ENCODE results near the gene CCDC81. TPM values are rescaled to one million over a fixed set of nuclear protein-coding genes. Genes with fewer than 3 reads are reported as not detected.

CCDC81 gene
- total RNA-seq, 1 donor from 2014 or later = 36.5 TPM

- Histone ChIP-seq H3K27me3 (no peaks in the 10 kb centered on the region), H3K4me1 (no peaks in the 10 kb centered on the region), H3K9me3 (no peaks in the 10 kb centered on the region), H3K27ac (no peak overlapping the region), H3K4me3 (no peak overlapping the region), H3K36me3 (no peaks in the 10 kb centered on the region)
- no peak for TF ChIP-seq CTCF (IDR thresholded peaks at IDR 0.05)
- DNase-seq (ENCODE audit: low spot score in 2 of 2) = no peak
- intact Hi-C loops (cut with DNase I) = no loop called here
Observed at GRCh38 chr11:86358720-86359119, 16.0 kb upstream of the CCDC81 start.

DNA sequence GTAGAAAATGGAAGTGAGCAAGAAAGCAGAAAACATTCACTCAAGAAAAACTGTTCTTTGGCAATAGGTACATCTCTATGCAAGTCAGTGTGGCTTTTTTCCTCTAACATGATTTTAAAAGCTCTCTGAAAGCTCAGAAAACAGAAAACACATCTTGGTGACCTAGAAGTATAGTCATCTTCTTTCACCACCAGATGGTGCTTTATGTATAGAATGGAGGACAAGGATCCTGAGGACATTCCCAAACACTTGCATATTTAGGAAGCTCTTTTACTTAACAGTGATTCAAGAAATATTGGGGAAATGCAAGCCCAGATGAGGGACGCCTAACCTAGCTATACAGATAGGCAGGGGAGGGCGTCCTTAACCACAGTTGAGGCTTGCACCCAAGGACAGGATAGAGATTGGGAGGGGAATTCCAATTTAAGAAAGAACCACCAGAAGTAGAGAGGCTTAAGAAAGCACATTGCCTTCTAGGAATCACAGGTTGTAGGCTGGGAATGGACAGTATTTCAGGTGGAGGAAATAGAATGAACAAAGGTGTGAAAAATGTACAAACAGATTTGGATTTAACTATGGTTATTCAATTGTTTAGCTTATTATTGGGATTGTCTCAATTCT is 13.8 kb upstream of the CCDC81 start:
- H3K4me3 ChIP-seq = no peak overlapping the region
- H3K9me3 ChIP-seq = no peaks in the 10 kb centered on the region
- intact Hi-C loops (cut with DNase I) = no loop called here
- no peak overlapping the region for H3K27ac ChIP-seq
- H3K36me3 ChIP-seq = no peaks in the 10 kb centered on the region
- TF ChIP-seq CTCF (IDR thresholded peaks at IDR 0.05) = peak in 1 of 3 experiments; percentile 16
- H3K27me3 ChIP-seq = no peaks in the 10 kb centered on the region
- H3K4me1 ChIP-seq = no peaks in the 10 kb centered on the region
- no peak for DNase-seq (ENCODE audit: low spot score in 2 of 2)

DNA sequence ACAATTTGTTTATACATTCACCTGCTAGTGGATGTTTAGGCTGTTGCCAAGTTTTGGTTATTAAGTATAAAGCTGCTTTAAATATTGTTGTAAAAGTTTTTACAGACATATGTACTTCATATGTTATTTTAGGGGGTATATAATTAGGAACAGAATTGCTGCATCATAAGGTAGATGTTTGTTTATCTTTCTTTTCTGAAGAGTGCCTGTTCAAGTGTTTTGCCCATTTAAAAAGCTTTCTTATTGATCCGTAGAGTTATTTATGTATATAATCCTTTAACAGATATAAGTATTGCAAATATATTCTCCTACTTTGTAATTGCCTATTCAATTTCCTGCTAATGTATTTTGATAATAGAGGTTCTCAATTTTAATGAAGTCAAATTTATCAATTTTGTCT is 11.3 kb upstream of the CCDC81 start:
- Histone ChIP-seq H3K36me3 (no peaks in the 10 kb centered on the region), H3K27ac (no peak overlapping the region), H3K4me3 (no peak overlapping the region), H3K9me3 (no peaks in the 10 kb centered on the region), H3K27me3 (no peaks in the 10 kb centered on the region), H3K4me1 (no peaks in the 10 kb centered on the region)
- intact Hi-C loops (cut with DNase I) = no loop called here
- no peak for TF ChIP-seq CTCF (IDR thresholded peaks at IDR 0.05)
- no peak for DNase-seq (ENCODE audit: low spot score in 2 of 2)

DNA sequence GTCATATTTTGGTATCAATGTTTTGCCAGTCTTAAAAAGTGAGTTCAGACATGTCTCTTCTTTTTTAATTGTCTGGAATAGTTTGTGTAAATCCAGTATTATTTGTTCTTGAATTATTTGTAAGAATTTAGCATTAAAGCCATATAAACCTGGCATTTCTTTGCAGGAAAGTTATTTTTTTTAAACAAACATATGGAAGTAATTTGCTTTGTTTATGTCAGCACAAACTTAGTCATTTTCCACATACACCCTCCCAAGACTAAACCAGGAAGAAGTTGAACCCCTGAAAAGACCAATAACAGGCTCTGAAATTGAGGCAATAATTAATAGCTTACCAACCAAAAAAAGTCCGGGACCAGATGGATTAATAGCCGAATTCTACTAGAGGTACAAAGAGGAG is 9.1 kb upstream of the CCDC81 start:
- H3K4me3 ChIP-seq = no peak overlapping the region
- DNase-seq (ENCODE audit: low spot score in 2 of 2) = no peak
- no peaks in the 10 kb centered on the region for H3K27me3 ChIP-seq
- no peaks in the 10 kb centered on the region for H3K4me1 ChIP-seq
- no peak overlapping the region for H3K27ac ChIP-seq
- no peaks in the 10 kb centered on the region for H3K36me3 ChIP-seq
- no peaks in the 10 kb centered on the region for H3K9me3 ChIP-seq
- no peak for TF ChIP-seq CTCF (IDR thresholded peaks at IDR 0.05)
- intact Hi-C loops (cut with DNase I) = no loop called here

DNA sequence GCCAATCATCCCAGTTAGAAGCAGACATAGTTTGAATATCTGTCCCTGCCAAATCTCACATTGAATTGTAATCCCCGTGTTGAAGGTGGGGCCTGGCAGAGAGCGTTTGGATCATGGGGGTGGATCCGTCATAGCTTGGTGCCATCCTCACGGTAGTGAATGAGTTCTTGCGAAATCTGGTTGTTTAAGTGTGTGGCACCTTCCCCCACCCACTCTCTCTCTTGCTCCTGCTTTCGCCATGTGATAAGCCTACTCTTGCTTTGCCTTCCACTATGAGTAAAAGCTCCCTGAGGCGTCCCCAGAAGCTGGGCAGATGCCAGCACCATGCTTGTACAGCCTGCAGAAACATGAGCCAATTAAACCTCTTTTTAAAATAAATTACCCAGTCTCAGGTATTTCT is 5.0 kb upstream of the CCDC81 start:
- Histone ChIP-seq H3K27ac (no peak overlapping the region), H3K4me1 (no peaks in the 10 kb centered on the region), H3K36me3 (no peaks in the 10 kb centered on the region), H3K27me3 (no peaks in the 10 kb centered on the region), H3K9me3 (no peaks in the 10 kb centered on the region), H3K4me3 (no peak overlapping the region)
- DNase-seq (ENCODE audit: low spot score in 2 of 2) = no peak
- intact Hi-C loops (cut with DNase I) = no loop called here
- TF ChIP-seq CTCF (IDR thresholded peaks at IDR 0.05) = no peak

DNA sequence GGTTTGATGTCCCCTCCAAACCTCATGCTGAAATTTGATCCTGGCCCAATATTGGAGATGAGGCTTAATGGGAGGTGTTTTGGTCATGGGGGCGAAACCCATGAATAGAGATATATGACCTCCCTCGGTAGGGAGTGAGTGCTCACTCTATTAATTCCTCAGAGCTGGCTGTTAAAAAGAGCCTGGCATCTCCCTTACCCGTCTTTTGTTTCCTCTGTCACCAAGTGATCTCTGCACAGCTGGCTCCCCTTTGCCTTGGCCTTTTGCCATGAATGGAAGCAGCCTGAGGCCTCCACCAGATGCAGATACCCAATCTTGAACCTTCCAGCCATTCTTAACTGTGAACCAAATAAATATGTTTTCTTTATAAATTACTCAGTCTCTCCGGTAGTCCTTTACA is 4.5 kb upstream of the CCDC81 start:
- no peak overlapping the region for H3K4me3 ChIP-seq
- H3K27me3 ChIP-seq = no peaks in the 10 kb centered on the region
- no peaks in the 10 kb centered on the region for H3K36me3 ChIP-seq
- no peak overlapping the region for H3K27ac ChIP-seq
- no peak for TF ChIP-seq CTCF (IDR thresholded peaks at IDR 0.05)
- no peaks in the 10 kb centered on the region for H3K4me1 ChIP-seq
- DNase-seq (ENCODE audit: low spot score in 2 of 2) = no peak
- H3K9me3 ChIP-seq = no peaks in the 10 kb centered on the region
- intact Hi-C loops (cut with DNase I) = no loop called here
